Upper lobe of left lung (tissue), 6 donors: Measurements from ENCODE around the gene SPTLC3. TPM values are rescaled to one million over a fixed set of nuclear protein-coding genes. Genes with fewer than 3 reads are reported as not detected.

Experiments used
- ATAC-seq, 2 donors: fragments of 200-7000 bp; cut with Tn5 transposase; one replicate each; pipeline ENCODE4 v1.9.1; 2022; ENCODE audit warnings: mild to moderate bottlenecking in 2 of 2, moderate library complexity in 2 of 2; ENCODE audit not compliant: low FRiP score in 2 of 2
- DNase-seq, 2 donors: peaks; one replicate each; pipeline ENCODE4 v3.0.0-alpha.2; 2019 to 2020
- H3K27ac ChIP-seq, 4 donors: fragments of 200-600 bp; sonication (generic); one replicate each; pipeline ENCODE4 v1.5.1; 2016 to 2019
- H3K27me3 ChIP-seq, 4 donors: fragments of 200-600 bp; sonication (generic); one replicate each; pipeline ENCODE4 v1.5.1; 2017 to 2019
- H3K36me3 ChIP-seq, 4 donors: fragments of 200-600 bp; sonication (generic); one replicate each; pipeline ENCODE4 v1.5.1; 2016 to 2019
- H3K4me1 ChIP-seq, 4 donors: fragments of 200-600 bp; sonication (generic); one replicate each; pipeline ENCODE4 v1.5.1; 2018 to 2019
- H3K4me3 ChIP-seq, 4 donors: fragments of 200-600 bp; sonication (generic); one replicate each; pipeline ENCODE4 v1.5.1; 2017 to 2019; ENCODE audit warnings: mild to moderate bottlenecking in 2 of 4, moderate library complexity in 1 of 4
- H3K9me3 ChIP-seq, 4 donors: fragments of 200-600 bp; sonication (generic); one replicate each; pipeline ENCODE4 v1.5.1; 2018 to 2019
- CTCF ChIP-seq, 6 experiments: fragments of 450-650 bp in 4 of 6; fragments of 200-600 bp in 2 of 6; sonication (generic) in 2 of 6; IDR thresholded peaks; one replicate each; pipeline ENCODE4 v1.5.1; 2016 to 2019; ENCODE audit warnings: antibody characterized with exemption in 6 of 6
- EP300 ChIP-seq, 4 donors: sonication (generic); formaldehyde crosslinking; IDR thresholded peaks; one replicate each; pipeline ENCODE4 v1.5.1; 2017; ENCODE audit warnings: antibody characterized with exemption in 4 of 4, control low read depth in 2 of 4
- POLR2A ChIP-seq, 4 donors: fragments of 450-650 bp; IDR thresholded peaks; one replicate each; pipeline ENCODE4 v1.5.1; 2016 to 2017; ENCODE audit warnings: antibody characterized with exemption in 4 of 4, mild to moderate bottlenecking in 2 of 4
- POLR2AphosphoS5 ChIP-seq, 2 donors: sonication (generic); formaldehyde crosslinking; IDR thresholded peaks; one replicate each; pipeline ENCODE4 v1.5.1; 2017; ENCODE audit warnings: antibody characterized with exemption in 2 of 2
- WGBS, 2 donors: methylation state at CpG; one replicate each; pipeline ENCODE4 v1.1.5; 2017 to 2018; 5-methylcytosine and 5-hydroxymethylcytosine counted together
- total RNA-seq, 6 donors: library from RNA; depleted of rRNA in 4 of 6; stranded (reverse); fragments of >200 nt in 4 of 6; gene quantifications; one replicate each; pipeline versions ENCODE4 v1.1.0 to v1.2.1, GENCODE V29; 2016 to 2021
- donor health status: DM: no; HTN: no; CAD: no; lungs with moderate emphysema.
- donor health status: DM: no; HTN: yes; CAD: no; lungs with severe emphysema.

SPTLC3 gene
- total RNA-seq, 6 donors from 2014 or later, result 9.0 to 21.7 (median 15.8) TPM

GRCh38 chr20:13166437-13166836 is 157.7 kb downstream of the SPTLC3 start:
- no peak overlapping the region for H3K27ac ChIP-seq
- ATAC-seq (no peak), DNase-seq (no peak)
- no peaks in the 10 kb centered on the region for H3K4me1 ChIP-seq
- no peaks in the 10 kb centered on the region for H3K27me3 ChIP-seq
- 92 to 97% methylated on average over 3 of the region's 3 CpGs for WGBS, 2 donors
- H3K36me3 ChIP-seq, result no peaks in the 10 kb centered on the region
- no peaks in the 10 kb centered on the region for H3K9me3 ChIP-seq
- H3K4me3 ChIP-seq, result no peak overlapping the region
- no peak for TF ChIP-seq EP300 (IDR thresholded peaks at IDR 0.05)
- TF ChIP-seq POLR2A (IDR thresholded peaks at IDR 0.05), result no peak
- TF ChIP-seq POLR2AphosphoS5 (IDR thresholded peaks at IDR 0.05), result no peak
- TF ChIP-seq CTCF (IDR thresholded peaks at IDR 0.05), result no peak

- Histone ChIP-seq H3K27ac (no peak overlapping the region), H3K4me3 (no peak overlapping the region), H3K36me3 (no peaks in the 10 kb centered on the region), H3K9me3 (no peaks in the 10 kb centered on the region), H3K4me1 (no peaks in the 10 kb centered on the region), H3K27me3 (no peaks in the 10 kb centered on the region)
- WGBS, 2 donors, result 86 to 87% methylated on average over 1 of the region's 1 CpG
- DNase-seq (no peak), ATAC-seq (no peak)
- TF ChIP-seq POLR2AphosphoS5 (IDR thresholded peaks at IDR 0.05) (no peak), EP300 (IDR thresholded peaks at IDR 0.05) (no peak), POLR2A (IDR thresholded peaks at IDR 0.05) (no peak), CTCF (IDR thresholded peaks at IDR 0.05) (no peak)
Measured at GRCh38 chr20:13169086-13169485, 160.3 kb downstream of the SPTLC3 start.

GRCh38 chr20:13170771-13171170 is 162.0 kb downstream of the SPTLC3 start:
- Histone ChIP-seq H3K27me3 (no peaks in the 10 kb centered on the region), H3K36me3 (no peaks in the 10 kb centered on the region), H3K4me1 (no peaks in the 10 kb centered on the region), H3K4me3 (no peak overlapping the region), H3K9me3 (no peaks in the 10 kb centered on the region), H3K27ac (no peak overlapping the region)
- ATAC-seq, result no peak
- no peak for DNase-seq
- 65 to 78% methylated on average over 3 of the region's 3 CpGs for WGBS, 2 donors
- TF ChIP-seq POLR2A (IDR thresholded peaks at IDR 0.05), result no peak
- TF ChIP-seq CTCF (IDR thresholded peaks at IDR 0.05), result no peak
- TF ChIP-seq POLR2AphosphoS5 (IDR thresholded peaks at IDR 0.05), result no peak
- no peak for TF ChIP-seq EP300 (IDR thresholded peaks at IDR 0.05)

- TF ChIP-seq CTCF (IDR thresholded peaks at IDR 0.05) (no peak), POLR2A (IDR thresholded peaks at IDR 0.05) (no peak), POLR2AphosphoS5 (IDR thresholded peaks at IDR 0.05) (no peak), EP300 (IDR thresholded peaks at IDR 0.05) (no peak)
- 83 to 100% methylated on average over 2 of the region's 2 CpGs for WGBS, 2 donors
- no peaks in the 10 kb centered on the region for H3K9me3 ChIP-seq
- H3K27ac ChIP-seq, result no peak overlapping the region
- no peaks in the 10 kb centered on the region for H3K36me3 ChIP-seq
- H3K4me1 ChIP-seq, result no peaks in the 10 kb centered on the region
- DNase-seq (no peak), ATAC-seq (no peak)
- H3K4me3 ChIP-seq, result no peak overlapping the region
- no peaks in the 10 kb centered on the region for H3K27me3 ChIP-seq
Measured at GRCh38 chr20:13173201-13173600, 164.4 kb downstream of the SPTLC3 start.

- TF ChIP-seq POLR2A (IDR thresholded peaks at IDR 0.05) (no peak), POLR2AphosphoS5 (IDR thresholded peaks at IDR 0.05) (no peak), CTCF (IDR thresholded peaks at IDR 0.05) (no peak), EP300 (IDR thresholded peaks at IDR 0.05) (no peak)
- no peak for ATAC-seq
- WGBS, 2 donors, result 90 to 94% methylated on average over 9 of the region's 9 CpGs
- H3K27me3 ChIP-seq, result no peaks in the 10 kb centered on the region
- no peaks in the 10 kb centered on the region for H3K9me3 ChIP-seq
- H3K4me1 ChIP-seq, result no peaks in the 10 kb centered on the region
- no peak overlapping the region for H3K27ac ChIP-seq
- H3K36me3 ChIP-seq, result no peaks in the 10 kb centered on the region
- H3K4me3 ChIP-seq, result no peak overlapping the region
- no peak for DNase-seq
Measured at GRCh38 chr20:13174402-13174801, 165.6 kb downstream of the SPTLC3 start.
